Activated T-cell treated with anti-CD3 and anti-CD28 coated beads, Interleukin-2, amount 50 U/mL, for 1 hour (primary cell): ENCODE data around the gene P4HB.

Source experiments
- DNase-seq: peaks from one replicate; pipeline ENCODE4 v3.0.0-alpha.2; 2020

Gene P4HB

GRCh38 chr17:81895400-81895799, 35.1 kb upstream of the P4HB start:
- DNase-seq, result no peak

GRCh38 chr17:81891303-81891552, 30.9 kb upstream of the P4HB start:
- no peak for DNase-seq

GRCh38 chr17:81890447-81891302, 30.3 kb upstream of the P4HB start:
- DNase-seq, result no peak

GRCh38 chr17:81889602-81890001, 29.3 kb upstream of the P4HB start:
- DNase-seq, result no peak

GRCh38 chr17:81888988-81889595, 28.8 kb upstream of the P4HB start:
- DNase-seq, result no peak

GRCh38 chr17:81888105-81888987, 28.0 kb upstream of the P4HB start:
- no peak for DNase-seq

GRCh38 chr17:81885869-81886548, 25.7 kb upstream of the P4HB start:
- no peak for DNase-seq

- DNase-seq, result no peak
Measured at GRCh38 chr17:81885454-81885853, 25.1 kb upstream of the P4HB start.

GRCh38 chr17:81884968-81885367, 24.6 kb upstream of the P4HB start:
- no peak for DNase-seq

- DNase-seq, result no peak
Measured at GRCh38 chr17:81884520-81884919, 24.2 kb upstream of the P4HB start.

- DNase-seq, result no peak
Measured at GRCh38 chr17:81879121-81879520, 18.8 kb upstream of the P4HB start.

GRCh38 chr17:81878294-81878693, 18.0 kb upstream of the P4HB start:
- DNase-seq, result no peak

- DNase-seq, result no peak
Measured at GRCh38 chr17:81877569-81877968, 17.2 kb upstream of the P4HB start.

GRCh38 chr17:81871387-81872230, 11.3 kb upstream of the P4HB start:
- DNase-seq, result peak; percentile 95

- no peak for DNase-seq
Measured at GRCh38 chr17:81870981-81871386, 10.6 kb upstream of the P4HB start, which contains the start of gene ARHGDIA. TSS of gene ARHGDIA (minus strand) at chr17:81871337. CDS start at chr17:81869930, 1,407 bp downstream.

- peak; percentile 60 for DNase-seq
Measured at GRCh38 chr17:81870131-81870980, 10.0 kb upstream of the P4HB start.

GRCh38 chr17:81869221-81870130, 9.1 kb upstream of the P4HB start:
- DNase-seq, result peak; percentile 57

- DNase-seq, result no peak
Measured at GRCh38 chr17:81868674-81869220, 8.4 kb upstream of the P4HB start.

- peak; percentile 30 for DNase-seq
Measured at GRCh38 chr17:81867991-81868673, 7.8 kb upstream of the P4HB start.
